HPDE6-E6E7 (cell line): ENCODE results near the gene DPM1.

Experiments
- DNase-seq: peaks from one replicate; pipeline ENCODE4 v3.0.0; 2011; ENCODE audit warnings: missing footprints; ENCODE audit errors: extremely low spot score

The DPM1 gene

DNA sequence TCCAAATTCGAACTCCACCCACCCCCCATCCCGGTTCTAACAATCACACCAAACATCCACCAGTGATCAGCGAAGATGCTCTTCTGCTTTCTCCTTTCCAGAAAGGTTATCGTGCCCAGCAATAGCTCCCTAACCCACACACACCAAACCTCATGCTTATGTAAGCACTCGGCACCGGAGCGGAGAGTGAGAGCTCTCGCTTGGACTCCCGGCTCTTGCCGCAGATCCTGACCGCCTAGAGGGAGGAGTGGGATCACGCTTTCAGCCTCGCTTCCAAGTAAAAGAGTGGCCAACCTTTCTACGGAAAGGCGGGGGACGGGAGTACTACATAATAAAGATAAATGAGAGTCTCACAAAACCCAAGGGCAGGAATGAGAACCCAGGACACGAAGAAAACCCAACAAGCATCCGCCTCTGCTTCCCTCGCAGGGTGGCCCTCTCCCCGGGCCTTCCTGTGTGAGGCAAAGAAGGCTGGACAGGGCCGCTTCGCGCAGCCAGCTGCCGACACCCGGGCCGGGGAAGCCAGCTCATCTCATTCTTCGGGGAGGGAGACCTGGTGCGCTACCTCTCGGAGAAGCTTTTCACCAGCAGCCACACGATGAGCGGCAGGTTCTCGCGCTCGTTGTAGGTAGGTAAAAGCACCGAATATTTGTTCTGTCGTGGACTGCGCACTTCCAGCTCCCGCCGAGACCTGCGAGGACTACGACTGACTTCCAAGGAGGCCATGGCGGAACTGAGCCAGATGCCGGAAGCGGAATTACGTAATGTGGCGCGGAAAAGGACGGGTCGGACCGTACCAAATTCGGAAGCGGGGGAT lies at the start of gene DPM1:
DPM1 (minus strand) TSS at position 735 of the 817 bp plus-strand sequence; CDS start at position 726, 9 bp downstream.
- DNase-seq, result peak; percentile 92

- DNase-seq, result no peak
Measured at GRCh38 chr20:51005214-51005613, 46.9 kb upstream of the DPM1 start.

- DNase-seq, result no peak
Measured at GRCh38 chr20:51004781-51005180, 46.4 kb upstream of the DPM1 start.

DNA sequence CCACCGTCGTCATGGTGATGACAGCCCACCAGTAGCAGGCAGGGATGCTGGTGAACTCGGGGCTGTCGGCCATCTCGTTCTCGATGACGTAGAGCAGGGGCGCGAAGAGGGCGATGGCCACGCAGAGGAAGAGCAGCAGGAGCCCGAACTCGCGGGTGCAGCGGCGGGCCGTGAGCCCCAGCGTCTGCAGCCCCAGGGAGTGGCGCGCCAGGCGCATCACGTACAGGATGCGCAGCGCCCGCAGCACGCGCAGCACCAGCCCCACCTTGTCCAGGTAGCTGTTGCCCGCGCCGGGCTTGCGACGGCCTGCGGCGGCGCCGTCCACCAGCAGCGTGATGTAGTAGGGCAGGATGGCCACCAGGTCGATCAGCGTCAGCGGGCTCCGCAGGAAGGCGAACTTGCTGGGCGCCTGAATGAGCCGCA lies 46.0 kb upstream of the DPM1 start:
- DNase-seq, result no peak

- no peak for DNase-seq
Measured at GRCh38 chr20:51003753-51004152, 45.4 kb upstream of the DPM1 start.

DNA sequence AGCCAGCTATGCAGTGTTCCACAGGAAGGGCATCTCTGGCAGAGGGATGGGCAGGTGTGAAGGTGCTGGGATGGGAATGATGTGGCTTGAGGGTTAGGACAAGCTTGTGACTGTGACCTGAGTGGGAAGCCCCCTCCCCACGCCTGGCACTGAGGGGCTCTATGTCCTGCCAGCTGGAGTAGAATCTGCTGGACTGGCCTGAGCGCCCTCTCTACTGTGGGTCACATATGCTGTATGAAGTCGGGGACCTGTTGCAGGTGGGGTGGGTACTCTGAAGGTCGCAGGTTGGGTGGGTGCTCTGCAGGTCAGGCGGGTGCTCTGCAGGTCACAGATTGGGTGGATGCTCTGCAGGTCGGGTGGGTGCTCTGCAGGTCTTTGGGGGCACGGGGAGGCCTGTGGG lies 44.3 kb upstream of the DPM1 start:
- DNase-seq, result no peak

DNA sequence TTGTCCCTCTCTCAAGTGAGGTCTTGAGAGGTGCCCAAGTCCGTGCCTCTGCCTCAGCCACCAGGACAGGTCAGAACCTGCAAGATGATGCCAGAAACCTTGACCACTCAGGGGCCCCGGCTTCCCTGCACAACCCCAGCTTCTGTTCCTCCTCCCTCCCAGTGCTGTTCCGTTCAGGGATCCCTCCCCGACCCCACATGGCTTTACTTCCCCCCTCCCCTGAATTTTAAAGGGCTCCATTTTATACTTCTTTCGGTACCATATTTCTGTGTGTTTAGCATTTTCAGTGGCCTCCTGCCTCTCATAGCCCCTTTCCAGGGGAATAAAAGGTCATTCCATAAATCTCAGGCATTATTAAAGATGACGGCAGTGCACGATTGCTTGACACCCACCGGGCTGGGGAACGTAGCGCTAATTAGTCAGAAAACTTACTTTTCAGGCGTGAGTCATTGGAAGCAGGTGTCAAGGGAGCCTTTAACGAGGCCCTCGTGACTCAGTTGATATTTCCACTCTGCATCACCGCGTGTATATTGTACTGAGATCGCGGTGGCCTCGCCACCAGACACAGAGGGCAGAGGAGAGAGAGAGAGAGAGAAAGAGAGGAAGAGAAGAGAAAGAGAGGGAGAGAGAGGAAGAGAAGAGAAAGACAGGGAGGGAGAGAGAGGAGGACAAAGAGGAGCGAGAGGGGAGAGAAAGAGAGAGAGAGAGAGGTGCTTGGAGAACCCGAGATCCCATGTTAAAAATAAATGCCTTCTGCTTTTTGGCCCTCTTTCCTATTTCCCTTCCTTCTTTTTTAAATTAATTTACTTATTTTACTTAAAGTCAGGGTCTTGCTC lies 43.3 kb upstream of the DPM1 start:
- no peak for DNase-seq

- no peak for DNase-seq
Measured at GRCh38 chr20:50999355-50999754, 41.0 kb upstream of the DPM1 start.

- no peak for DNase-seq
Measured at GRCh38 chr20:50996901-50997865, 38.9 kb upstream of the DPM1 start.

DNA sequence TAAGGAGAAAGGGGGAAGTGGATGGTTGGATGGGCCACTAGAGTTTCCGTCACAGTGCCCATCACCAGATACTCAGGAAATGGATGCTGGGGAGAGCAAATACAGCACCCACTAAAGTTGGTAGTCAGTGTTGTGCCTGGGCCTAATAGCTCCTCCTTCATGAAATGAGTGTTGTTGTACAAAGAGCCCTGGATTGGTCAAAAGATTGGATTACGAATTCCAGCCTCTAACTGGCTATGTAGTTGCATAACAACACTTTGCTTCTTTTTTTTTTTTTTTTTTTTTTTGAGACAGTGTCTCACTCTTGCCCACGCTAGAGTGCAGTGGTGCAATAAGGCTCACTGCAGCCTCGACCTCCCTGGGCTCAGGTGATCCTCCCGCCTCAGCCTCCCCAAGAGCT lies 37.2 kb upstream of the DPM1 start:
- DNase-seq, result no peak

GRCh38 chr20:50993876-50994275 lies 35.5 kb upstream of the DPM1 start:
- DNase-seq, result no peak

- DNase-seq, result peak; percentile 97
Measured at GRCh38 chr20:50992733-50993457, 34.6 kb upstream of the DPM1 start.

DNA sequence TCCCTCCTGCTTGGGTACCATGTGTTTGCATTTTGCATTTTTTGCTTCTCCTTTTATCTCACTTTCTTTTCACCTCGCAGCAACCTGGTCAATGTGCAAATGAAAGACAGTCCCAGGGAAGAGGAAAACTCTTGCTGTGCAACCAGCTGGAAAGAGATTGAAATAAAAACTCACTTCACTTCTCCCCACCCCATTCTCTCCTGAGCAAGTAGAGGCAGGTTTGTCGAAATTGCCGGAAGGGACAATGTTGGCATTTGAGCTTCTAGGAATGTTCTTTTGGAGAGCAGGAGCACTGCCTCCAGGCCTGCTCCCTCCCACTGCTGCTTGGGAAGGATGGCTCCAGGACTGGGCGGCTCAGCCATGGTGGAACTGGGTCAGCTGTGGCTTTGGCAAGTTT lies 34.0 kb upstream of the DPM1 start:
- peak; percentile 89 for DNase-seq

GRCh38 chr20:50991076-50991475 lies 32.7 kb upstream of the DPM1 start:
- no peak for DNase-seq

DNA sequence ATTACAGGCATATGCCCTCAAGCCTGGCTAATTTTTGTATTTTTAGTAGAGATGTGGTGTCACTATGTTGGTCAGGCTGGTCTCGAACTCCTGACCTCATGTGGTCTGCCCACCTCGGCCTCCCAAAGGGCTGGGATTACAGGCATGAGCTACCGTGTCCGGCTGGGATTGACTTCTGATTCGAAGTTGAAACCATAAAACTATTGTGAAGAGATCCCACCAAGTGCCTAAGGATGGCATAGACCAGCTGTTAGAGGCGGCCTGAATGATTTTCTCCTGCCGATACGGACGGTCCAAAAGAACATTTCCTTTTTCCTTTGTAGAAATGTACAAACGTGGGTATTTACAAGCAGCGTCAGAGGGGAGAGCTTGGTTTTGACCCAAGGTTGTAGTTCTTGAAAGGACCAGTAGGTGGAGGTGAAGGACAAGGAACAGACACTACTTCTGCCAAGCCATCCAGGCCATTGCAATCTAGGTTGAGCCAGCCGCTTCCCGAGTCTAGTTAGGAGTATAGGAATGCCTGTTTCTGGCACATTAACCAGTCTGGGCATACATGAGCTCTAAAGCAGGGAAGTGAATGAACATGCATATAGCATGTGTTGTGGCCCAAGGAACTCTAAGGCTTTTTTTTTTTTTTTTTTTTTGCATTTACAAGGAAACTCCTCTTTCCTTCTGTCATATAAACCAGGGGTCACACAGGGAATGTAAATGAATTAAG lies 29.3 kb upstream of the DPM1 start:
- peak; percentile 90 for DNase-seq

GRCh38 chr20:50983321-50983720 lies 25.0 kb upstream of the DPM1 start:
- no peak for DNase-seq

DNA sequence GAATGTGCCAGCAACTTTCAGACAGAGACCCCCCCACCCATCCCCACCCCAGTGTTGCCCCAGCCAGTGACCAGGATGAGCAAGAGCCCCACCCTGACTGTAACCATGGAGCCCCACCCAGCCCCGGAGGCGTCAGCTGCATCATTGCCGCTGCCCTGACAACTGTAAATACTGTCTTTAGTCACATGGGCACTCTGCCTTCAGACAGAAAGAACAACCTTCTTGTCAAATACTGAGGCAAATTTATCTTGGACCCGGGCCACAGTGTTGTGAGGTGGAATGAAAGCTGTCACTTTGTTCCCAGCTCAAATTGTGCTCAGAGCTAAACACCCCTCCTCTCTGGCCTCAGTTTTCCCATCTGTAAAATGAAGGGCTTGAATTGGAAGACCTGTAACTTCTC lies 24.0 kb upstream of the DPM1 start:
- DNase-seq, result peak; percentile 97

DNA sequence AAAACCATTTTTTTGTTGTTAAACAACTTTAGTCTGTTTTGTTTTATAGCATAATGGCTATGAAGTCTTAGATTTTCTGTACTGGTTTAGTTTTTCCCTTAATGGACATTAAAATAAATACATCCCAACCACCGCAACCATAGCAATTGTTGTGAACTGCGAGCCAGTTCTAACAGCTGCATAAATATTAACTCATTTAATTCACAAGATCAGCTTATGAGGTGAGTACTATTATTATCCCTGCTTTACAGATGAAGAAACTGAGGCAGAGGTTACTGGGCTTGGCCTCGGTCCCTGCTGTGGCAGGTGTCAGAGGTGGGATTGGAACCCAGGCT lies 23.3 kb upstream of the DPM1 start:
- DNase-seq, result no peak

- DNase-seq, result peak; percentile 68
Measured at GRCh38 chr20:50980851-50981713, 22.8 kb upstream of the DPM1 start.
